ENCODE measurements around the gene AOPEP. TPM values are rescaled to one million over a fixed set of nuclear protein-coding genes. Genes with fewer than 3 reads are reported as not detected.

The AOPEP gene
- total RNA-seq, 1 experiment from 2014 or later = 15.0 TPM

GRCh38 chr9:94911986-94912635 is 185.6 kb downstream of the AOPEP start:
- H3K56ac ChIP-seq (ENCODE audit: insufficient read length, low read depth, low read length) = no peak overlapping the region
- no peak overlapping the region for H3K18ac ChIP-seq (ENCODE audit: insufficient read length, low read depth, low read length)
- Mint-ChIP-seq H3K9me3 (no peaks in the 10 kb centered on the region; a peak in 1 of 5 replicates), H3K27ac (peak overlapping the region in 2 of 3 experiments; percentile 46 to 82; a peak in 2 of 7 replicates), H3K4me1 (peaks cover 69 to 82% of the 10 kb centered on the region in 2 experiments), H3K27me3 (ENCODE audit: low read depth) (no peaks in the 10 kb centered on the region; the same call in 1 of the 2 replicates), H3K4me3 (no peak overlapping the region), H3K36me3 (ENCODE audit: insufficient read depth in 1 of 3, low read depth in 3 of 3) (no peaks in the 10 kb centered on the region)
- H2BK120ac ChIP-seq (ENCODE audit: low read depth, low read length, poor library complexity, severe bottlenecking) = no peak overlapping the region
- H2BK12ac ChIP-seq (ENCODE audit: insufficient read length, low read depth, low read length) = no peak overlapping the region
- H3K79me1 ChIP-seq (ENCODE audit: insufficient read depth, low read depth, low read length, poor library complexity, severe bottlenecking) = no peaks in the 10 kb centered on the region
- no peak overlapping the region for H3K4me2 ChIP-seq (ENCODE audit: insufficient read depth, insufficient read length, low read length)
- no peak overlapping the region for H3K4ac ChIP-seq (ENCODE audit: low read depth, low read length)
- no peak overlapping the region for H2BK15ac ChIP-seq (ENCODE audit: low read depth, low read length)
- no peak overlapping the region for H4K5ac ChIP-seq (ENCODE audit: insufficient read length, low read depth, low read length)
- no peaks in the 10 kb centered on the region for H4K20me1 ChIP-seq (ENCODE audit: control insufficient read depth, insufficient read depth, insufficient read length)
- peaks cover 10% of the 10 kb centered on the region for H3K4me1 ChIP-seq (ENCODE audit: insufficient read depth, low read length)
- no peak overlapping the region for H3K14ac ChIP-seq (ENCODE audit: insufficient read depth, low read length)
- no peak overlapping the region for H3K23ac ChIP-seq (ENCODE audit: insufficient read length, low read depth, low read length)
- H3K9ac ChIP-seq (ENCODE audit: extremely low read depth, insufficient read length, low read length) = no peak overlapping the region
- DNase-seq = no peak
- H2AFZ ChIP-seq (ENCODE audit: low read length) = no peak overlapping the region
- TF ChIP-seq CTCF (conservative IDR thresholded peaks at IDR 0.05) = no peak
- no peak overlapping the region for H4K91ac ChIP-seq (ENCODE audit: insufficient read length, low read depth, low read length)
- H2BK5ac ChIP-seq (ENCODE audit: insufficient read length, low read length) = no peak overlapping the region
- no peak overlapping the region for H4K8ac ChIP-seq (replicated peaks; ENCODE audit: insufficient read length, low read depth, low read length)
- H3K79me2 ChIP-seq (ENCODE audit: insufficient read depth, low read length) = no peaks in the 10 kb centered on the region
- no peak overlapping the region for H2AK5ac ChIP-seq (ENCODE audit: insufficient read length, low read length)
- H3K27me3 ChIP-seq (ENCODE audit: insufficient read depth, low read length) = no peaks in the 10 kb centered on the region
- H3K23me2 ChIP-seq (ENCODE audit: insufficient read length, low read depth, low read length, poor library complexity, severe bottlenecking) = no peaks in the 10 kb centered on the region
- H3T11ph ChIP-seq (ENCODE audit: low read length) = no peak overlapping the region
- no CpG with 5 or more reads among the region's 11 CpGs for WGBS (ENCODE audit: extremely low coverage, insufficient read length, low lambda C conversion rate)
- H3K27ac ChIP-seq (ENCODE audit: insufficient read length, low read depth, low read length) = no peak overlapping the region
- no peaks in the 10 kb centered on the region for H3K9me3 ChIP-seq (ENCODE audit: control insufficient read depth, low read depth, low read length)
- no peak overlapping the region for H2BK20ac ChIP-seq (ENCODE audit: low read depth, low read length, poor library complexity, severe bottlenecking)
